ENCODE measurements around the gene KRTAP1-1.

- no peak for TF ChIP-seq CTCF (IDR thresholded peaks at IDR 0.05 in 2 of 3, conservative IDR thresholded peaks at IDR 0.05 in 1 of 3; ENCODE audit: borderline replicate concordance in 1 of 3, insufficient read depth in 1 of 3, low read depth in 2 of 3, low read length in 2 of 3)
- TF ChIP-seq POLR2AphosphoS5 (IDR thresholded peaks at IDR 0.05; ENCODE audit: low read depth, low read length) = no peak
- no peak for TF ChIP-seq CEBPB (IDR thresholded peaks at IDR 0.05; ENCODE audit: low read depth)
- TF ChIP-seq POLR2A (IDR thresholded peaks at IDR 0.05; ENCODE audit: borderline replicate concordance, extremely low read depth, insufficient read depth, insufficient read length) = no peak
- no peak for TF ChIP-seq RAD21 (IDR thresholded peaks at IDR 0.05; ENCODE audit: low read depth)
- TF ChIP-seq ELF1 (IDR thresholded peaks at IDR 0.05; ENCODE audit: borderline replicate concordance, low read depth) = no peak
These were observed 31.9 kb downstream of the KRTAP1-1 start for GRCh38 chr17:41009301-41009760.

Measured in HCT116 (cell line).